T47D (cell line): ENCODE measurements around the gene PDSS2.

Experiments used
- DNase-seq, 2 experiments: peaks; one replicate each; pipeline versions ENCODE4 v3.0.0 to v3.0.0-alpha.2; 2011 to 2012; ENCODE audit warnings: low read depth in 1 of 2, low spot score in 1 of 2
- JUND ChIP-seq: IDR thresholded peaks from 2 replicates; pipeline ENCODE4 v1.6.1; 2012; ENCODE audit warnings: low read depth
- in situ Hi-C: cut with HindIII; loops from 2 replicates; pipeline ENCODE4 v1.10.0; 2016; ENCODE audit warnings: low sequenced_read_pairs, low pct_unique_long_range_greater_than_20kb

PDSS2 gene

DNA sequence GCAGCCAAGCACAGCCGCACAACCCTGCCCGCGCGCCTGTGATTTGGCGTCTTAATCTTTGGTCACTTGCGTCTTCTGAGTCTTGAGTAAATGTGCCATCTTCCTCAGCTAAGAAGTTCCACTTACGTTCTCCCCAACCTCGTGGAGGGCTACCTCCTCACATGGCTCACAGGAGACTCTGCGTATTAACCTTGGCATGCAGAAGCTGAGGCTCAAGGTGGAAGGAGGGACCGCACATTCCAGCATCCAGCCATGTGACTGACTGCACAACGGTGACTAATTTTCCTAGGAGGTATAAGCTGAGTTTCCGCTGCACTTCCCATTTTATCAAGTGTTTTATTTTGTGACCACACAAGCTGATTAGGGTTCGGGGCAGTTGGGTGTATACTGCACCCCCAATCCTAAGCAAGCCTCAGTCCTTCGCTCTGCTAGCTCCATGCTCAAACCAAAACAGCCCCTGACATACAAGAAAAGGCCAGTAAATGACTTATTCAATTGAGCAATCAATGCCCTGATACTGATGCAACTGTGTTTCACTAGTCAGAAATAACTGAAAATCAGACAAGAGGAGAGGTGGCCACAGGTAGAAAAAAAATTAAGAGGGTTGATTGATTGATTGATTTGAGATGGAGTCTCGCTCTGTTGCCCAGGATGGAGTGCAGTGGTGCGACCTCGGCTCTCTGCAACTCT lies 351.0 kb downstream of the PDSS2 start:
- no peak for DNase-seq
- no peak for TF ChIP-seq JUND
- in situ Hi-C loops, result no loop called here

GRCh38 chr6:107107791-107108190 lies 351.6 kb downstream of the PDSS2 start:
- no peak for TF ChIP-seq JUND
- DNase-seq, result no peak
- in situ Hi-C loops, result no loop called here

DNA sequence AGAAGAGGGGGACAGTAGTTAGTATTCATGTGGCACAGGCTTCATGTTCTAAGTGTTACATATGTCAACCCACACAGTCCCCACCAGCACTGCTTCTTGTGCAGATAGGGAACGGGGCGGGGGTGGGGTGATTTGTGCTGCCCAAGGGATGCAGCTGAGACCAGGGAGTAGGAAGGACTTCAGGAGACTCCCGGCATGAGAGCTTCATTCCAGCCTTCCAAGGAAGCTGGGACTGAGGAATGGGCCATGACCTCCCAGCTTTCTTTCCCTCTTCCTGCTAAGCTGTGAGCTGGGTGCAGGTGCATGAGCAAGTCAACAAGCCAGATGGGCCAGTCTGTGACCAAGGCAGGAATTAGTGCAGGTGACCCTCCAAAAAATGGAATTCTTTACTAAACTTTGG lies 353.2 kb downstream of the PDSS2 start:
- DNase-seq, result no peak
- in situ Hi-C loops, result no loop called here
- TF ChIP-seq JUND, result no peak

GRCh38 chr6:107105511-107106116 lies 353.8 kb downstream of the PDSS2 start:
- TF ChIP-seq JUND, result no peak
- in situ Hi-C loops, result no loop called here
- no peak for DNase-seq

GRCh38 chr6:107103082-107103481 lies 356.3 kb downstream of the PDSS2 start:
- TF ChIP-seq JUND, result no peak
- in situ Hi-C loops, result no loop called here
- DNase-seq, result no peak
